CD4-positive, alpha-beta T cell (primary cell): ENCODE results near the gene GSE1. TPM values are rescaled to one million over a fixed set of nuclear protein-coding genes. Genes with fewer than 3 reads are reported as not detected.

Experiments used
- ATAC-seq: fragments of 200-7000 bp; cut with Tn5 transposase; one replicate; pipeline ENCODE4 v1.10.0; 2022; ENCODE audit warnings: mild to moderate bottlenecking; ENCODE audit not compliant: poor library complexity
- CTCF ChIA-PET: fragments of 350-600 bp; sonication (Branson Sonifier 250); formaldehyde crosslinking; loops from one replicate; lab custom pipeline; 2021; ENCODE audit warnings: antibody characterized with exemption, inconsistent platforms; lab: Charles Lee
- POLR2A ChIA-PET: fragments of 350-600 bp; sonication (Branson Sonifier 250); formaldehyde crosslinking; loops from one replicate; lab custom pipeline; 2021; ENCODE audit warnings: antibody characterized with exemption, inconsistent platforms; lab: Charles Lee
- DNase-seq, 14 experiments: peaks; one replicate each; pipeline ENCODE4 v3.0.0-alpha.2; 2013 to 2020; ENCODE audit warnings: mixed read lengths in 2 of 14
- H3K27ac ChIP-seq, 2 donors: one replicate each; pipeline versions ENCODE4 v1.5.1 to v1.7.0; 2013; ENCODE audit warnings: low read length in 2 of 2, low read depth in 1 of 2, mild to moderate bottlenecking in 1 of 2
- H3K27me3 ChIP-seq, 2 experiments: 1 replicate in 1 of 2; 2 replicates in 1 of 2; pipeline versions ENCODE4 v1.6.1 to v1.7.0; 2013; ENCODE audit warnings: low read length in 2 of 2, control low read depth in 1 of 2, mild to moderate bottlenecking in 1 of 2, moderate library complexity in 1 of 2; ENCODE audit not compliant: insufficient read depth in 2 of 2, control insufficient read depth in 1 of 2
- H3K36me3 ChIP-seq: one replicate; pipeline ENCODE4 v1.6.1; 2013; ENCODE audit warnings: low read length, control low read depth; ENCODE audit not compliant: insufficient read depth
- H3K4me1 ChIP-seq: one replicate; pipeline ENCODE4 v1.6.1; 2013; ENCODE audit warnings: low read length, control low read depth; ENCODE audit not compliant: insufficient read depth
- H3K4me3 ChIP-seq: one replicate; pipeline ENCODE4 v1.5.1; 2013; ENCODE audit warnings: mild to moderate bottlenecking, low read length, moderate library complexity
- H3K9me3 ChIP-seq, 2 experiments: 1 replicate in 1 of 2; 2 replicates in 1 of 2; pipeline versions ENCODE4 v1.6.1 to v1.7.0; 2013; ENCODE audit warnings: low read length in 2 of 2, mild to moderate bottlenecking in 2 of 2, control low read depth in 1 of 2, moderate library complexity in 1 of 2; ENCODE audit not compliant: control insufficient read depth in 1 of 2, insufficient read depth in 1 of 2
- H3K27ac Mint-ChIP-seq: one replicate; pipeline ENCODE4 v1.8.0; 2020; ENCODE audit warnings: mixed read lengths
- H3K27me3 Mint-ChIP-seq: one replicate; pipeline ENCODE4 v1.8.0; 2021; ENCODE audit warnings: mixed read lengths
- H3K36me3 Mint-ChIP-seq: one replicate; pipeline ENCODE4 v1.8.0; 2021; ENCODE audit warnings: low read depth, mixed read lengths
- H3K4me1 Mint-ChIP-seq: one replicate; pipeline ENCODE4 v1.8.0; 2021; ENCODE audit warnings: low read depth, mixed read lengths
- H3K4me3 Mint-ChIP-seq: one replicate; pipeline ENCODE4 v1.8.0; 2020; ENCODE audit warnings: mild to moderate bottlenecking, mixed read lengths
- H3K9me3 Mint-ChIP-seq: one replicate; pipeline ENCODE4 v1.8.0; 2020; ENCODE audit warnings: mixed read lengths
- CTCF ChIP-seq: fragments of 200-600 bp; IDR thresholded peaks from one replicate; pipeline ENCODE4 v1.8.0; 2022; ENCODE audit warnings: antibody characterized with exemption, mild to moderate bottlenecking
- intact Hi-C, 2 experiments: fragments of 100-400 bp; cut with DNase I in 1 of 2; cut with micrococcal nuclease in 1 of 2; formaldehyde crosslinking; loops; one replicate each; pipeline versions ENCODE4 v1.15.1 to v1.9.0; 2023 to 2025; cut with DNase I, micrococcal nuclease
- total RNA-seq, 174 experiments: library from RNA in 2 of 174; stranded (reverse) in 2 of 174; gene quantifications; one replicate each; pipeline ENCODE4 v1.2.3 and lab custom pipeline; 2021 to 2026

The GSE1 gene
- total RNA-seq, 2 experiments from 2014 or later: 11.7 to 13.7 TPM

- ChIA-PET CTCF (no interaction called here), POLR2A (no interaction called here)
- no peaks in the 10 kb centered on the region for H3K9me3 Mint-ChIP-seq
- intact Hi-C loops: no loop called here
- H3K4me3 Mint-ChIP-seq: no peak overlapping the region
- peaks cover 16% of the 10 kb centered on the region for H3K4me1 ChIP-seq
- no peaks in the 10 kb centered on the region for H3K27me3 ChIP-seq
- H3K4me3 ChIP-seq: no peak overlapping the region
- H3K36me3 Mint-ChIP-seq: no peaks in the 10 kb centered on the region
- no peaks in the 10 kb centered on the region for H3K27me3 Mint-ChIP-seq
- H3K4me1 Mint-ChIP-seq: peaks cover 16% of the 10 kb centered on the region
- peaks cover 3% of the 10 kb centered on the region for H3K36me3 ChIP-seq
- TF ChIP-seq CTCF: no peak
- H3K27ac Mint-ChIP-seq: no peak overlapping the region
- H3K27ac ChIP-seq: no peak overlapping the region
- ATAC-seq (no peak), DNase-seq (no peak)
- peaks cover 0 to 7% of the 10 kb centered on the region in 2 experiments for H3K9me3 ChIP-seq
Observed at GRCh38 chr16:85577899-85578598, 35.1 kb upstream of the GSE1 start.

GRCh38 chr16:85578599-85578948 is 34.5 kb upstream of the GSE1 start:
- Histone ChIP-seq H3K27ac (no peak overlapping the region), H3K4me1 (peaks cover 20% of the 10 kb centered on the region), H3K27me3 (no peaks in the 10 kb centered on the region), H3K4me3 (no peak overlapping the region), H3K9me3 (peaks cover 0 to 7% of the 10 kb centered on the region in 2 experiments), H3K36me3 (peaks cover 2% of the 10 kb centered on the region)
- no peaks in the 10 kb centered on the region for H3K9me3 Mint-ChIP-seq
- intact Hi-C loops: no loop called here
- ChIA-PET POLR2A (no interaction called here), CTCF (no interaction called here)
- ATAC-seq: no peak
- no peak overlapping the region for H3K27ac Mint-ChIP-seq
- no peaks in the 10 kb centered on the region for H3K27me3 Mint-ChIP-seq
- TF ChIP-seq CTCF: no peak
- H3K4me3 Mint-ChIP-seq: no peak overlapping the region
- peaks cover 11% of the 10 kb centered on the region for H3K4me1 Mint-ChIP-seq
- DNase-seq: no peak
- H3K36me3 Mint-ChIP-seq: no peaks in the 10 kb centered on the region

GRCh38 chr16:85579191-85579590 is 33.9 kb upstream of the GSE1 start:
- intact Hi-C loops: no loop called here
- Histone ChIP-seq H3K36me3 (no peaks in the 10 kb centered on the region), H3K9me3 (peaks cover 0 to 7% of the 10 kb centered on the region in 2 experiments), H3K4me3 (no peak overlapping the region), H3K27me3 (no peaks in the 10 kb centered on the region), H3K27ac (no peak overlapping the region), H3K4me1 (peaks cover 15% of the 10 kb centered on the region)
- H3K27ac Mint-ChIP-seq: no peak overlapping the region
- no peak for DNase-seq
- no peaks in the 10 kb centered on the region for H3K9me3 Mint-ChIP-seq
- H3K4me1 Mint-ChIP-seq: peaks cover 11% of the 10 kb centered on the region
- TF ChIP-seq CTCF: no peak
- H3K27me3 Mint-ChIP-seq: no peaks in the 10 kb centered on the region
- ChIA-PET CTCF (no interaction called here), POLR2A (no interaction called here)
- no peak overlapping the region for H3K4me3 Mint-ChIP-seq
- no peak for ATAC-seq
- no peaks in the 10 kb centered on the region for H3K36me3 Mint-ChIP-seq
